ENCODE results near the gene IRS2.
A peak's percentile ranks its signal among the peaks of the same experiment; 100 is the strongest.
"Not testable (repeated sequence)": the region's sequence is repeated elsewhere in the genome, so short reads cannot be mapped to it uniquely, and the experiment has no call there.

The IRS2 gene

GRCh38 chr13:109755551-109755950 is 30.8 kb downstream of the IRS2 start:
- DNase-seq, result no peak

GRCh38 chr13:109751477-109751876 is 34.9 kb downstream of the IRS2 start:
- no peak for DNase-seq

DNA sequence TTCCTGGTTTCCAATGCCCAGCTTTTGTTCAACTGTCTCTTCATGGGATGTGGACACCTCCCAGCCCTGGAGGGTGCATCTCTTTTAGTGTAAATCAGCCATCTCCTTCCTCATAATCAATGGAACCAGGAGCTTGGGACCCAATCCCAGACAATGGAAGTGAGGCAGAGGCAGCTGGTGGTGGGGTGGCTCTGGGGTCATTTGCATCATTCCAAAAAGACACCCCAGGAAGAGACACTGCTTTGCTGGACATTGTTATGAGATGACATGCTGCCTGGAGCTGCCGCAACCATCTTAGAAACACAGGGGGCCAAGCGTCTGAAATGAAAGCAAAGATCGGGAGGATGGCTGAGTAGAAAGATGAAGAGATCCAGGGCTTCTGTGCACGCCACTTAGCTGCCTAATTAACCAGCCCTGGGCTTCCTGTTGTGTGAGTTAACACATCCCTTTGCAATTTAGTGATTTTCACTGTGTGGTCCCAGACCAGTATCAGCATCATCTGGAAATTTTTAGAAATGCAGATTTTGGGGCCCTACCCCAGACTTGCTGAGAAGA is 36.1 kb downstream of the IRS2 start:
- DNase-seq, result no peak

DNA sequence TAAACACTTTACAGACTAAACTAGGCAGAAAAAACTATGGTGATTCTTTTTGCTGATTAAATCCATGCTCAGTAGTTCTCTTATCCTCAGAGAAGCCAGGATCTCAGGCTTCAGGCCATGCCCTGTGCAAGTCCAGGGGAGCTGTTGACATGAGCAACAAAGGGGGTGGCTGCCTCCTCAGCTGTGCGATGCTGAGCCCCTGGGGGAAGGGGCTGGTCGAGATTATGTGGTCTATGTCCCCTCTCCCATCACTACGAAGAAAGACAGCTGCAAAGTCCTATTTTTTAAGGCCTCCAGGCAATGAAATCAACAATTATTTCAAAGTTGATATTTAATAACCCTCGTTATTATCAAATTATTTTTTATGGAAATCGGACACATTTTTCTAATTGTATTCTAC is 37.0 kb downstream of the IRS2 start:
- no peak for DNase-seq

- DNase-seq, result no peak
Observed at GRCh38 chr13:109748677-109749076, 37.7 kb downstream of the IRS2 start.

DNA sequence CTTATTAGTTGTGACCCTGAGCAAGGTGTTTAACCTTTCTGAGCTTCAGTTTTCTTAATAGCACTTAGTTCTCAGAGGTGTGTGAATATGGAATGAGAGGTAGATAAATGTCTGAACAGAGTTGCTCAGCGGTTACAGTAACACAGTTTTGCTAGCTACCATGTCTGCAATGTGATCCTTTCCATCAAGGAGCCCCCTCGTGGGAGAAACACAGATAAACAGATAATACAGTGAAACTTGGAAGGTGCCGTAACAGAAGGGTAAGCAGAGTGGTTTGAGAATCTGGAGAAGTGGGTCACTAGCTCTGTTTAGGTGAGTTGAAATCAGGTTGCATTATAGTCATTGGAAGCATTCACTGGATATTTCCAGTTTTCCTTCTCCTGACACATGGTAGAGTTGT is 38.9 kb downstream of the IRS2 start:
- DNase-seq, result no peak

GRCh38 chr13:109746364-109746763 is 40.0 kb downstream of the IRS2 start:
- no peak for DNase-seq

DNA sequence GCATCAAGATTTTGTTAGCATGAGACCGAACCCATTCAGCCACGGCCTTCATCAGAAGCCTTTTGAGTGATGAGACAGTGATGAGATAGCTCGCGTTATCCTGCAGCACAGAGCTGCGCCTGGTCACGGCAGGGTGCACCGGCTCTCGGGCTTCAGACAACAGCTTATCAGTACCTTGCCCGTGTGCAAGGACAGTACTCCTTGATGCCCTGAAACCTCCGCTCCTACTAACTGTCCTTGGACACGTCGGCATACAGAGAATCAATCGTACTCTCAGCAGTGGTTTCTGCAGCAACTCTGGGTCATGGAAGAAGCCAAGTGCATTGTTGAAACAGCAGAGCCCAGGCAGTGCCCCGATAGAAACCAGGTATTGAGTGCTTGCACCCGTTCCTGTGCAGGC is 40.7 kb downstream of the IRS2 start:
- DNase-seq, result no peak

GRCh38 chr13:109745060-109745459 is 41.3 kb downstream of the IRS2 start:
- DNase-seq, result no peak

DNA sequence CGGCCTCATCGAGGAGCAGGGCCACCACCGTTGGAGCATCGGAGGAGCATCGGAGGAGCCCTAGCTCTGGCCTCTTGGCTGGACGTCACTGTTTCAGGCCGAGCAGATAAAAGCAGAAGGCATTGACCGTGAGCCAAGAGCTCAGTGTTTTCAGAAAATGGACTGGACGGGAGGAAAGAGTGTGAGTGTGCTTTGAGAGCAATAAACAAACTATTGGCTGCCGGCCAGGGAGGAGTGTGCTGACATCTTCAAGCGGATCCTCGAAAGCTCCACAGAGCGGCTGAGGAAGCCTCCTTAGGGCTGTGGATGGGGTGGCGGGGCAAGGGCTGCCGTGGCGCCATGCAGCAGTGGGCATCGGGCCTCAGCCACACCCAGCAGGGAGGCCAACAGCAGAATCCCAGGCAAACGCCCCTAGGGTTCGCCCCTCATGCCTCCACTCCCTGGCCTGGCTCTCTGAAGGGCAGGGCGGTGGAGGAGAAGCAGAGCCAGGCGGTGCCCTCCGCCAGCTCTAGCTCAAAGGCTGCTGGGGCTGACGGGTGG is 41.8 kb downstream of the IRS2 start:
- no peak for DNase-seq

- DNase-seq, result peak; percentile 18
Observed at GRCh38 chr13:109743706-109744453, 42.5 kb downstream of the IRS2 start.

DNA sequence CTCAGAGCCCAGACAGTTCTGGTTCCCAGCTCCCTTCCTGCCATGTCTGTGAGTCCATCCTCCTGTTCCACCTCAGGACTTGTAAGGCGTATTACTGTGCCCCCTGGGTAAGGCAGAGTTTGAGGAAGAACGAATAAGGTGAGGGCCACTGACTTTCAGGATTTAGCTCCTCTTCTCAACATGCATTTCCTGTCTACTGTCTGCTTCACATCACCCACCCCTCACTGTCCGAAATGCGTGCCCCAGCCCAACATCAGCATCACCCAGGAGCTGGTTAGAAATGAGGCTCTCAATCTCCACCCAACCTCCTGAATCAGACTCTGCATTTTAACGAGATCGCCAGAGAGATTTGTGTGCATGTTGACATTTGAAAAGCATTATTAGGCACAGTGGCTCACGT is 44.4 kb downstream of the IRS2 start:
- DNase-seq, result no peak

GRCh38 chr13:109740721-109741120 is 45.7 kb downstream of the IRS2 start:
- no peak for DNase-seq

- no peak for DNase-seq
Observed at GRCh38 chr13:109740121-109740520, 46.3 kb downstream of the IRS2 start.

GRCh38 chr13:109738298-109738746 is 48.1 kb downstream of the IRS2 start:
- DNase-seq, result no peak

GRCh38 chr13:109737606-109738005 is 48.8 kb downstream of the IRS2 start:
- DNase-seq, result no peak

DNA sequence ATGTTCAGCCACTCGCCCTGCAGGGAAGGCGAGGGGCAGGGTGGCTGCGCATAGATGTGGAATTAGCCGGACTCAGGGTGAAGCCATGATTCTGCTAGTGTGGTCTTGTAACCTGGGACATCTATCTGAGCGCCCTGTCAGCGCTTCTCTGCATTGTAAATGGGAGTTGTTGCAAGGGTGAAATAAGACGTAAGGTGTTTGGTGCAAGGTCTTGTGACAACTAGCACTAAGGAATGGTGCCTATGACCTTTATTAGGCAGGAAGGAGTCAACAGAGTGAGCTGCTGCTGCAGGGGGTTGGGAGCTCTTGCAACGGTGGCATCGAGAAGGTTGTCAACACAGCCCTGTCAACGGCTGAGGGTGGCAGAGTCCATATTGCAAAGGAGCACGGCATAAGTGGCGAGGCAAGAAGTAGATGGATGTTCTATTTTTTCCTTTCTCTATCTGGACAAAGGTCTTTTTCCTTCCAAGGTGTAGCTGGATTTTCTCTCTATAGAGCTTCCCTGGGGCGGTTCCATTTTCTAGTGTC is 49.3 kb downstream of the IRS2 start:
- DNase-seq, result no peak

GRCh38 chr13:109735436-109735966 is 50.9 kb downstream of the IRS2 start:
- DNase-seq, result no peak

- DNase-seq, result peak; percentile 94
Observed at GRCh38 chr13:109734002-109734785, 52.2 kb downstream of the IRS2 start.

DNA sequence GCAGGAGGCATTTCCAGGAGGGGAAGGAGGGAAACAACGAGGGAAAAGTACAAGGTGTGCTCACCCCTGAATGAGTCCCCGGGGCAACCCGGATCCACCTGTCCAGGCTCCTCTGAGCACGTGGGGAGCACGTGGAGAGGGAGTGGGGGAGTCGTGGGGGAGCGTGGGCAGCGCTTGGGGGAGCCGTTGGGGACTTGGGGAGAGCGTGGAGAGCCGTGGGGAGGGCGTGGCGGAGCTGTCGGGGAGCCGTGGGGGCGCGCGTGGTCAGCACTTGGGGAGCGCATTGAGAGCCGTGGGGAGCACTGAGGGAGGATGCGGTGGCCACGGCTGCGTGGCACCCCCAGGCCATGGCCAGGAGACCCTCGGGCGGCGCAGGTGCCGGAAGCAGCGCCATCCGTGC is 52.8 kb downstream of the IRS2 start:
- DNase-seq, result no peak

GRCh38 chr13:109732470-109733170 is 53.8 kb downstream of the IRS2 start:
- not testable (repeated sequence) for DNase-seq

DNA sequence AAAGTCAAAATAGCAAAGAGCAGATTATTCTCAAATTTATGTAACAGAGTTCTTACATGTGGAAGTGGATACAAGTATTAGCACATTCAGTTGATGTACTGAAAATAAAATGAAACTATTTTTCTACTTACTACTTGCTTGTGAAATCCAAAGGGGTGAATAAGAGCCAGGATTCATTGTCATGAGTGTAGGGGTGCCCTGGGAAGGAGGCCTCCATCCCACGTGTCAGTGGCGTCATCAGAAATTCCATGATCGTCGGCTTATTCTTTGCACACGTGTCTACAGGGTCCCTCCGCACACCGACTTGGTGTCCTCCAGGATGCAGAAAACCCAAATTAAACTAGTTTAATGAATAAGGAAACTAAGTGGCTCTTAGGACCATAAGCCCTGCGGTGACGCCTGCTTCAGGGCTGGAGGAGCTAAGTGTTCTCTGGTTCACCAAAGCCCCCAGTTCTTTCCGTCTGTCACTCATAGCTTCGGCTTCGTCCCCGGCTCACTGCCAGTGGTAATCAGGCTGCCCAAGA is 55.5 kb downstream of the IRS2 start:
- no peak for DNase-seq

Data from NCI-H1436 (cell line).